GM12878 (cell line): ENCODE data around the gene REL. TPM values are rescaled to one million over a fixed set of nuclear protein-coding genes. Genes with fewer than 3 reads are reported as not detected.

ENCODE experiments used
- ATAC-seq: fragments of 200-7000 bp; cut with Tn5 transposase; 3 replicates; pipeline ENCODE4 v1.9.1; 2020; ENCODE audit warnings: mild to moderate bottlenecking, moderate library complexity
- BruUV-seq: library from RNA; stranded (reverse); fragments of 400-500 nt; replicated peaks from 2 replicates; lab custom pipeline; 2021; lab: Mats Ljungman, UMichigan
- CTCF ChIA-PET: fragments of 300-600 bp; sonication (Branson Sonifier 250); formaldehyde crosslinking; extraction: SDS; loops from one replicate; lab custom pipeline; 2021; ENCODE audit warnings: inconsistent platforms; lab: Yijun Ruan, JAX
- POLR2A ChIA-PET: fragments of 350-600 bp; formaldehyde crosslinking; extraction: SDS; loops from one replicate; lab custom pipeline; 2021; ENCODE audit warnings: inconsistent platforms; lab: Charles Lee
- RAD21 ChIA-PET: fragments of 300-600 bp; sonication (Branson Sonifier 250); formaldehyde crosslinking; loops from one replicate; lab custom pipeline; 2023; ENCODE audit warnings: antibody characterized with exemption; ENCODE audit not compliant: unreplicated experiment; lab: Charles Lee
- SMC1A ChIA-PET: fragments of 300-600 bp; sonication (Branson Sonifier 250); formaldehyde crosslinking; loops from one replicate; lab custom pipeline; 2023; ENCODE audit not compliant: unreplicated experiment, uncharacterized antibody; lab: Charles Lee
- DNase-seq: peaks from one replicate; pipeline ENCODE4 v3.0.0-alpha.2; 2011; ENCODE audit warnings: low read depth, low spot score
- FAIRE-seq: peaks from 3 replicates; lab custom pipeline; 2011; peaks lifted over from hg19 to GRCh38; lab: Jason Lieb, UNC
- H2AFZ ChIP-seq: 2 replicates; pipeline ENCODE4 v1.6.0; 2011; ENCODE audit warnings: low read depth, low read length, control low read depth; ENCODE audit not compliant: control insufficient read depth
- H3K27ac ChIP-seq: 2 replicates; pipeline ENCODE4 v1.5.1; 2011; ENCODE audit warnings: control low read depth; ENCODE audit not compliant: control insufficient read depth, insufficient read depth
- H3K27me3 ChIP-seq, 2 experiments: replicated peaks in 1 of 2; 2 replicates each; pipeline versions ENCODE4 v1.6.0 to v1.6.1; 2011; ENCODE audit warnings: low read length in 1 of 2; ENCODE audit not compliant: control insufficient read depth in 2 of 2, insufficient read depth in 2 of 2
- H3K36me3 ChIP-seq, 2 experiments: 2 replicates each; pipeline ENCODE4 v1.5.1; 2011; ENCODE audit warnings: low read length in 1 of 2; ENCODE audit not compliant: control insufficient read depth in 2 of 2, insufficient read depth in 2 of 2
- H3K4me1 ChIP-seq: 2 replicates; pipeline ENCODE4 v1.6.1; 2011; ENCODE audit warnings: mild to moderate bottlenecking, low read length, moderate library complexity, mixed read lengths; ENCODE audit not compliant: control insufficient read depth, insufficient read depth
- H3K4me2 ChIP-seq: 2 replicates; pipeline ENCODE4 v1.6.0; 2011; ENCODE audit warnings: control low read depth; ENCODE audit not compliant: control insufficient read depth, insufficient read depth
- H3K4me3 ChIP-seq: fragments of 200-600 bp; sonication (generic); 2 replicates; pipeline ENCODE4 v1.5.1; 2016
- H3K79me2 ChIP-seq: 2 replicates; pipeline ENCODE4 v1.6.0; 2011; ENCODE audit warnings: low read length; ENCODE audit not compliant: control insufficient read depth, insufficient read depth
- H3K9ac ChIP-seq: 2 replicates; pipeline ENCODE4 v1.8.0; 2011; ENCODE audit warnings: low read length, control low read depth, mixed read lengths; ENCODE audit not compliant: control insufficient read depth, insufficient read depth
- H3K9me3 ChIP-seq: replicated peaks from 3 replicates; pipeline ENCODE4 v1.5.1; 2011; ENCODE audit warnings: mild to moderate bottlenecking, low read length; ENCODE audit not compliant: control insufficient read depth, insufficient read depth
- H4K20me1 ChIP-seq: 2 replicates; pipeline ENCODE4 v1.6.0; 2011; ENCODE audit not compliant: control insufficient read depth, insufficient read depth
- CEBPB ChIP-seq, 2 experiments: fragments of 150-350 bp in 1 of 2; IDR thresholded peaks; 2 replicates each; pipeline ENCODE4 v1.6.1; 2012 to 2014; ENCODE audit warnings: low read depth in 2 of 2, low read length in 2 of 2, borderline replicate concordance in 1 of 2, inconsistent platforms in 1 of 2
- HCFC1 ChIP-seq: fragments of 150-350 bp; IDR thresholded peaks from 2 replicates; pipeline ENCODE4 v1.6.1; 2014; ENCODE audit warnings: low read length
- IRF5 ChIP-seq: fragments of 450-650 bp; IDR thresholded peaks from 2 replicates; pipeline ENCODE4 v1.6.1; 2017; ENCODE audit warnings: borderline replicate concordance
- JUND ChIP-seq: IDR thresholded peaks from 2 replicates; pipeline ENCODE4 v1.6.1; 2012; ENCODE audit warnings: low read depth, mild to moderate bottlenecking, low read length, improper control_type of control experiment, moderate library complexity
- KAT2A ChIP-seq: conservative IDR thresholded peaks from 2 replicates; pipeline ENCODE4 v1.6.1; 2011; ENCODE audit warnings: low read depth, low read length; ENCODE audit not compliant: control insufficient read depth
- RFX5 ChIP-seq: IDR thresholded peaks from 2 replicates; pipeline ENCODE4 v1.6.1; 2011; ENCODE audit warnings: low read depth, low read length, improper control_type of control experiment
- YY1 ChIP-seq: IDR thresholded peaks from 2 replicates; pipeline ENCODE4 v1.6.1; 2011; ENCODE audit warnings: low read depth, mild to moderate bottlenecking, low read length
- in situ Hi-C: fragments of 300-500 bp; cut with MboI; formaldehyde crosslinking; loops from 9 replicates; pipeline ENCODE4 v1.14.3; 2018; ENCODE audit warnings: mixed read lengths
- intact Hi-C: fragments of 100-400 bp; cut with micrococcal nuclease; formaldehyde crosslinking; loops from one replicate; pipeline ENCODE4 v1.14.2; 2022; ENCODE audit not compliant: unreplicated experiment
- polyA plus RNA-seq, 11 experiments: library from polyadenylated mRNA; depleted of rRNA in 4 of 11; unstranded in 6 of 11; stranded (reverse) in 5 of 11; fragments of >200 nt; fragmentation: Nextera tagmentation in 4 of 11; fragmentation: Illumina TruSeq in 1 of 11; extraction: Ambion mirVana in 4 of 11; extraction: Trizol in 1 of 11; gene quantifications; 1 replicate in 1 of 11; 2 replicates in 10 of 11; pipeline versions ENCODE4 v1.2.1 to v1.2.3, GENCODE V29; 2011 to 2016; ENCODE audit warnings: inconsistent platforms in 2 of 11, missing spikeins in 2 of 11, low read depth in 1 of 11
- total RNA-seq, 4 experiments: library from RNA; depleted of rRNA in 3 of 4; stranded (reverse); fragments of >200 nt in 3 of 4; fragmentation: Illumina TruSeq in 1 of 4; extraction: Trizol in 1 of 4; gene quantifications; 2 replicates each; pipeline versions ENCODE4 v1.2.1 to v1.2.3, GENCODE V29; 2013 to 2021

REL gene
- total and polyA plus RNA-seq, 10 of the 15 experiments (the other 5 are each of a cell fraction or from before 2014, with no cell fraction given) = 6.3 to 52.4 (median 26.6) TPM

GRCh38 chr2:60831921-60832320, 49.5 kb upstream of the REL start:
- TF ChIP-seq KAT2A = no peak
- TF ChIP-seq RFX5 = no peak
- TF ChIP-seq IRF5 = no peak
- TF ChIP-seq YY1 = no peak
- TF ChIP-seq HCFC1 = no peak
- no peak for TF ChIP-seq JUND
- no peak for TF ChIP-seq CEBPB (IDR thresholded peaks at IDR 0.05; ENCODE audit: borderline replicate concordance in 1 of 2, low read depth in 2 of 2, low read length in 2 of 2)
- TF ChIP-seq, all 136 proteins: peak for 0
- Histone ChIP-seq H3K4me2 (no peak overlapping the region), H4K20me1 (no peaks in the 10 kb centered on the region), H3K27ac (no peak overlapping the region), H3K27me3 (no peaks in the 10 kb centered on the region), H3K4me3 (no peak overlapping the region), H3K4me1 (peaks cover 48% of the 10 kb centered on the region), H2AFZ (no peak overlapping the region), H3K36me3 (no peaks in the 10 kb centered on the region), H3K9ac (no peak overlapping the region), H3K79me2 (no peaks in the 10 kb centered on the region), H3K9me3 (no peaks in the 10 kb centered on the region)
- ChIA-PET SMC1A (interaction anchor here (1.0 to 1.6 kb wide), 11 partner anchors 14 to 167 kb away, joined by 3 to 14 read pairs (median 4); no protein-coding TSS in a partner anchor), CTCF (interaction anchor here (0.9 to 5.3 kb wide), 4 partner anchors 13 to 166 kb away, joined by 3 to 18 read pairs (median 8); no protein-coding TSS in a partner anchor), RAD21 (interaction anchor here (1.1 to 3.0 kb wide), 7 partner anchors 9 to 167 kb away, joined by 3 to 19 read pairs (median 5); no protein-coding TSS in a partner anchor), POLR2A (interaction anchor here (0.9 to 1.7 kb wide), 3 partner anchors 9 to 25 kb away, joined by 5 to 8 read pairs (median 7); no protein-coding TSS in a partner anchor)
- no peak for FAIRE-seq
- in situ Hi-C loops = no loop called here
- no peak for DNase-seq
- no TSS peak for BruUV-seq
- intact Hi-C loops = no loop called here
- ATAC-seq = no peak
